Stimulated activated naive CD8-positive, alpha-beta T cell treated with anti-CD3 and anti-CD28 coated beads, Interleukin-15, Interleukin-2, amounts not matched to agents 100 U/mL and 50 U/mL, for 24 hours (primary cell): ENCODE measurements around the gene TBC1D10B.

Experiments used
- ATAC-seq: fragments of 150-1000 bp; cut with Tn5 transposase; one replicate; pipeline ENCODE4 v1.10.0; 2021
- DNase-seq: peaks from one replicate; pipeline ENCODE4 v3.0.0; 2021

TBC1D10B gene, protein sequence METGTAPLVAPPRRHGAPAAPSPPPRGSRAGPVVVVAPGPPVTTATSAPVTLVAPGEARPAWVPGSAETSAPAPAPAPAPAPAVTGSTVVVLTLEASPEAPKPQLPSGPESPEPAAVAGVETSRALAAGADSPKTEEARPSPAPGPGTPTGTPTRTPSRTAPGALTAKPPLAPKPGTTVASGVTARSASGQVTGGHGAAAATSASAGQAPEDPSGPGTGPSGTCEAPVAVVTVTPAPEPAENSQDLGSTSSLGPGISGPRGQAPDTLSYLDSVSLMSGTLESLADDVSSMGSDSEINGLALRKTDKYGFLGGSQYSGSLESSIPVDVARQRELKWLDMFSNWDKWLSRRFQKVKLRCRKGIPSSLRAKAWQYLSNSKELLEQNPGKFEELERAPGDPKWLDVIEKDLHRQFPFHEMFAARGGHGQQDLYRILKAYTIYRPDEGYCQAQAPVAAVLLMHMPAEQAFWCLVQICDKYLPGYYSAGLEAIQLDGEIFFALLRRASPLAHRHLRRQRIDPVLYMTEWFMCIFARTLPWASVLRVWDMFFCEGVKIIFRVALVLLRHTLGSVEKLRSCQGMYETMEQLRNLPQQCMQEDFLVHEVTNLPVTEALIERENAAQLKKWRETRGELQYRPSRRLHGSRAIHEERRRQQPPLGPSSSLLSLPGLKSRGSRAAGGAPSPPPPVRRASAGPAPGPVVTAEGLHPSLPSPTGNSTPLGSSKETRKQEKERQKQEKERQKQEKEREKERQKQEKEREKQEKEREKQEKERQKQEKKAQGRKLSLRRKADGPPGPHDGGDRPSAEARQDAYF

DNA sequence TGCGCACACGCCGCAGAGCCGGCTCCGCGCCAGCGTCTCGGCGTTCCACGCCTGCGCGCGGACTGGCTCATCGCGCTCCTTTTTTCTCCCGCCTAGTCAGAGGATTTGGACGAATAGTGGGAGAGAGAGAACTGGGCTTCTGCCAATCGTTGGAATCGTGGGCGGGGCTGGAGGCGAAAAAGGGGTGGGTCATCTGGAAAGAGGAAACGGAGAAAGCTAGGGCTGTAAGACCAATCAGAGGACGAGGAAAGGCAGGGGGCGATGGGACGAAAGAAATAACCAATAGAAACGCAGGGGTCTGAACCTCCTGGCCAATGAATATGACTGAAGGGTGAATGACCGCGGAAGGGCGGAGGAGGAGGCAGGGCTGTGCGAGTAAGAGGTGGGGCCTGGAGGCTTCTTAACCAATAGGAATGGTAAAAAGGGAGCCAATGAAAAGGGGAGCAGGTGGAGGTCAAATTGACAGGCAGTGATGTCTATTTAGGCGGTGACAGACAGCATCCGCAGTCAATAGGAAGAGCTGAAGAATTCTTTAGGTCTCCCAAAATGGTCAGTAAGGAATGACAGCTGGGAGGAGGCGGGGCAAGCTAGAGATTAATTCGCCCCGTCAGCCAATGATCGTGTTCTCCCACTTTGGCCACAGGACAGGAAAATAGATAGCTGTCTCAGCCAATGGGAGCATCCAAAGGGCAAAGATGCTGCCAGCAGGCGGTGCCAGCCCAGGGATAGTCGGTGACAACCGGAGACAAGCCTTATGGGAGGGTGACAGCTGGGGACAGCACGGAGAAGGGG is at the start of gene TBC1D10B:
Gene TBC1D10B (minus strand): TSS at position 39 of the 792 bp plus-strand sequence. CDS start 311 bp downstream, outside the sequence.
- DNase-seq (peak; percentile 98), ATAC-seq (peak; percentile 90)

DNA sequence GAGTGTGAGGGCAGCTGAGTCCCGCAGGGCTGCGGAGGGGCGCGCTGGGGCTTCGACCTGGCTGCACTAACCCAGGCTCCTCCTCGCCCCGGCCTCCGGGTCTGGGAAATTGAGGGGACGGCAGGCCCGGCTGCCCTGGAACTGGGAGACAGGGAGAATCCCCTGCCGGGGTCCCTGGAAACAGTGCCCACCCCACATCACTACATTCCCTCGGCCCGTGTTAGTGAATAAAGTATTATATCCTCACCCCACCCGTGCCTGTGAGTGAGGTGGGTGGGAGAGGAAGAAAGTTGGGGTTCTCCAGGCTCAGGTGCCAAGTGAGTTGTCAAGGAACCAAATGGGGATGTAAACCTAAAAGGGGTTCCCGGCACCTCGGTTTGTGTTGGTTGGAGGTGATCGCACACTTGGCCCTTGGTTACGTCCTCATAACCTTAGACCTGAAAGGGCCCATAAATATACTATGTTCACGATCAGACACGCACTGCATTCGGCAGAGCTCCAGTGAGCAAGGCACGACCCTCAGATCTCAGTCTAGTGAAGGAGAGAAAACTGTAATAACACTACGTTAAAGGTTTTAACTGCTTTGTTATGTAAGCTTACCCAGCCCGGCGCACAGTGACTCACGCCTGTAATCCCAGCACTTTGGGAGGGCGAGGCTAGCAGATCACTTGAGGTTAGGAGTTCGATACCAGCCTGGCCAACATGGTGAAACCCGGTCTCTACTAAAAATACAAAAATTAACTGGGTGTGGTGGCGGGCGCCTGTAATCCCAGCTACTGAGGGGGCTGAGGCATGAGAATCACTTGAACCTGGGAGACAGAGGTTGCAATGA is 48.3 kb upstream of the TBC1D10B start:
- no peak for DNase-seq

GRCh38 chr16:30417529-30418349 is 47.4 kb upstream of the TBC1D10B start:
- ATAC-seq: peak; percentile 92

More for the DNA sequence above, 48.3 kb upstream of the TBC1D10B start:
- ATAC-seq: no peak

GRCh38 chr16:30416624-30417528 is 46.6 kb upstream of the TBC1D10B start:
- ATAC-seq (peak; percentile 2), DNase-seq (no peak)

More at GRCh38 chr16:30417529-30418349, 47.4 kb upstream of the TBC1D10B start:
- DNase-seq: peak; percentile 88

DNA sequence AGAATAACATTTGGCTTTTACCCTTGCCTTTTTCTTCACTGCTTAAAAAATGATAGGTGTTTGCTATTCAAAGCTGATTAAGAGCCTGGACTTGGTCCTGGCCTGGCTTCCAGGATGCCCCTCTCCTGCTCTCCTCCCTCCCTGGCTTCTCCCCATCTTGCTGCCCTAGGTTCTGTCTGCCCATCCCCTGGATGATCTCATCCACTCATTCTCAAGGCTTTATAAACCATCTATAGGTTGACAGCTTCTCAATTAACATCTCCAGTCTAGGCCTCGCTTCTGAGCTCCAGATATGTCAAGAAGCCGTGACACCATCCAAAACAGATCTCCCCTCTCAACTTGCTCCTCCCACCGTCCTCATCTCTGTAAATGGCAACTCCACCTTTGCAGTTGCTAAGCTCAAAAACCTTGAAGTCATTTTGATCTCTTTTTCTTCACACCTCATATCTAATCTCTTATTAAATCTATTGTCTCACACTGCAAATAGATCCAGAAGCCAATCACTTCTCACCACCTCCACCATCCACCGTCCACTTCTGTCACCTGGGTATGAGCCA is 45.8 kb upstream of the TBC1D10B start:
- DNase-seq (no peak), ATAC-seq (no peak)

- ATAC-seq: no peak
- no peak for DNase-seq
Measured at GRCh38 chr16:30414159-30414558, 43.9 kb upstream of the TBC1D10B start.

- no peak for DNase-seq
- ATAC-seq: no peak
Measured at GRCh38 chr16:30413112-30413806, 43.0 kb upstream of the TBC1D10B start.

DNA sequence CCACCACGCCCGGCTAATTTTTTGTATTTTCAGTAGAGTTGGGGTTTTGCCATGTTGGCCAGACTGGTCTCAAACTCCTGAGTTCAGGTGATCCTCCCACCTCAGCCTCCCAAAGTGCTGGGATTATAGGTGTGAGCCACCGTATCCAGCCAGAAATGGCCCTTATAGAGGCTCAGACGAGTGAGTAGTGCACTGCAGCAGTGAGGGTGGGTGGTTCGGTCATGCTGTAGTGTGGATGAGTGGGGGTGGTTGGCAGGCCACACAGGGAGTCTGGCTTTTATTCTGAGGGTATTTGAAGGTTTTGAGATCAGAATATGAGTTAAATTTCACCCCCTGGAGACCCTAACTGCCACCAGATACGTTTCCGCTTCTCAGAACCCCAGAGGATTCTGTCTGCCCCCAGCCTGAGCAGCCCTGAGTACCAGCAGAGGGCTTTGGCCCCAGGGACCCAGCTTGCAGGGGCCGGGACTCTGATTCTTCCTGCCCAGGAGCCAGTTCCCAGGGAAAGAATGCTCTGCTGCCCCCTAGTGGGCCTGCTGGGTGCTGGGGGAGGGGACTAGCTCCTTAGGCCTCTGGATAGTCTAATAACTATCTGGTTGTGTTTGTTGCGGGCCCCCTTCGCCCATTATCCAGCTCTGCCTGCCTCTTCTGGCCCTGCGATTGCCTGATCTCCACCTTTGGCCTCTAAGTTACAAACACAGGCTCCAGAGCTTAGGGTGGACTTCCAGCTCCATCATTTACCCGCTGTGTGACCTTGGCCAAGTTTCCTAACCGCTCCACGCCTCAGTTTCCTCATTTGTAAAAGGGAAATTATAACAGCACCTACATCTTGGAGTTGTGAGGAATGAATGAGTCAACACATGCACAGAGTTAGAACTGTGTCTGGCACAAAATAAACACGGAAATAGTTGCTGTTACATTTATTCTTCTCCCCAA is 39.1 kb upstream of the TBC1D10B start:
- ATAC-seq: peak; percentile 59

GRCh38 chr16:30407804-30408534 is 37.7 kb upstream of the TBC1D10B start:
- ATAC-seq: no peak

More for the DNA sequence above, 39.1 kb upstream of the TBC1D10B start:
- peak; percentile 96 for DNase-seq

DNA sequence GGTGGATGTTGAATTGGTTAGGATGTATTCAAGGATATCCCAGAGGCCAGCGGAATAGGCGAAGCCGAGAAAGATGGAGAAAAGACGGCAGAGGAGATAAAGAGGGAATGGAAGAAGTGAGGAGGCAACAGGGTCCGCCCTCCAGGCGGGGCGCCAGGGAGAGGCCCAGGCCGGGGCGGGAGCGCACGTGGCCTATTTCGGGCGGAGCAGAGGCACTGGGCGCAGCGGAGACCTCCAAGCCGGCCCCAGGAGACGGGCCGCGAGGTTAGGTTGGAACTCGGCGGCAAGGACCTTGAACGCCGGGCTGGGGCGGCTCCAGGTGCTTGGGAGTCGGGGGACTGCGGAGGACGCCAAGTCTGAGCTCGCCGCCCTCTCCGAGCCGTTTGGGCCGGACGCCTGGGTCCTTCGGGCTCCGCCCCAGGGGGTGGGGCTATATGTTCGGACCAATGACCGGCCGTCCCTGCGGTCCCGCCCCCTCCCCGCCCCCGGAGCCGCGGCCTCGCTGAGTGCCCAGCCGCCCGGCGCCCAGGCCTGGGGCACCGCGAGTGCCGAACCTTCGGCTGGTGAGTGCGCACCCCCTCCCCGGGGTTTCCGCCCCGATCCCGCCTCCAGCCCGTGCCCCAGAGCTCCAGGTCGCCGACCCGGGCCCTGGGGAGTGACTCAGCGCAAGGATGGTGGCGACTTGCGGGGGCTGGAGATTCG is 37.0 kb upstream of the TBC1D10B start, which contains the start of gene ZNF771:
Gene ZNF771 (plus strand): TSS at position 505 of the 702 bp plus-strand sequence. CDS start 448 bp downstream, outside the sequence.
- DNase-seq: peak; percentile 96
- ATAC-seq: peak; percentile 88

More at GRCh38 chr16:30407804-30408534, 37.7 kb upstream of the TBC1D10B start:
- no peak for DNase-seq

DNA sequence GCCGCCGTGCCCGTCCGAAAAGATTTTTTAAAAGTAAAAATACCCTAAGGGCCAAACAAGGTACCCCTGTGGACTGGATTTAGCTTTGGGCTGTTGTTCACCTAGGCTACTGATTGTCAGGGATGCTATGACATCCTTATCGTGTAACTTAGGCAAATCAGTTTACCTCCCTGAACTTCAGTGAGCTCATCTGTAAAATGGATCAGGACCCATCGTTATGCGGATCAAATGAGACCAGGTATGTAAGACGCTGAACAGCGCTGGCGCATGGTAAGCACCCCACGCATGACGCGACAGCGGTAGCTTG is 36.5 kb upstream of the TBC1D10B start:
- DNase-seq: no peak
- no peak for ATAC-seq

- DNase-seq (no peak), ATAC-seq (no peak)
Measured at GRCh38 chr16:30401768-30402425, 31.6 kb upstream of the TBC1D10B start.

GRCh38 chr16:30399435-30400186 is 29.3 kb upstream of the TBC1D10B start:
- DNase-seq (no peak), ATAC-seq (no peak)

GRCh38 chr16:30398661-30399434 is 28.6 kb upstream of the TBC1D10B start:
- no peak for DNase-seq
- no peak for ATAC-seq
